Sigmoid colon (tissue), 7 donors: Measurements from ENCODE around the gene PABPN1. TPM values are rescaled to one million over a fixed set of nuclear protein-coding genes. Genes with fewer than 3 reads are reported as not detected.

Experiments
- DNase-seq: peaks from one replicate; pipeline ENCODE4 v3.0.0-alpha.2; 2019
- H3K27ac ChIP-seq, 4 donors: fragments of 200-600 bp; sonication (generic); one replicate each; pipeline ENCODE4 v1.5.1; 2016 to 2019; ENCODE audit warnings: mild to moderate bottlenecking in 1 of 4
- H3K27me3 ChIP-seq, 3 donors: fragments of 200-600 bp; sonication (generic); one replicate each; pipeline ENCODE4 v1.5.1; 2019; ENCODE audit warnings: mild to moderate bottlenecking in 1 of 3
- H3K36me3 ChIP-seq, 4 donors: fragments of 200-600 bp; sonication (generic); one replicate each; pipeline ENCODE4 v1.5.1; 2016 to 2019
- H3K4me1 ChIP-seq, 4 donors: fragments of 200-600 bp; sonication (generic); one replicate each; pipeline ENCODE4 v1.5.1; 2017 to 2019
- H3K4me3 ChIP-seq, 4 donors: fragments of 200-600 bp; sonication (generic); one replicate each; pipeline ENCODE4 v1.5.1; 2017 to 2019; ENCODE audit warnings: mild to moderate bottlenecking in 2 of 4, moderate library complexity in 1 of 4
- H3K9me3 ChIP-seq, 4 donors: fragments of 200-600 bp in 3 of 4; sonication (generic) in 3 of 4; one replicate each; pipeline versions ENCODE4 v1.5.1 to v1.6.1; 2013 to 2019
- CTCF ChIP-seq, 4 experiments: fragments of 450-650 bp in 3 of 4; fragments of 200-600 bp in 1 of 4; IDR thresholded peaks; one replicate each; pipeline ENCODE4 v1.5.1; 2016 to 2019; ENCODE audit warnings: antibody characterized with exemption in 4 of 4, mild to moderate bottlenecking in 3 of 4, moderate library complexity in 2 of 4
- EP300 ChIP-seq, 4 donors: sonication (generic); formaldehyde crosslinking; IDR thresholded peaks; one replicate each; pipeline ENCODE4 v1.6.1; 2017; ENCODE audit warnings: antibody characterized with exemption in 4 of 4
- POLR2A ChIP-seq, 2 donors: fragments of 450-650 bp; IDR thresholded peaks; one replicate each; pipeline ENCODE4 v1.6.1; 2016; ENCODE audit warnings: antibody characterized with exemption in 2 of 2, mild to moderate bottlenecking in 2 of 2, moderate library complexity in 2 of 2
- POLR2AphosphoS5 ChIP-seq, 4 donors: sonication (generic); formaldehyde crosslinking; IDR thresholded peaks; one replicate each; pipeline ENCODE4 v1.6.1; 2017; ENCODE audit warnings: antibody characterized with exemption in 4 of 4
- WGBS, 2 donors: extraction: QIAGEN DNeasy Blood & Tissue Kit; methylation state at CpG; one replicate each; pipeline ENCODE4 v1.1.7; 2013; 5-methylcytosine and 5-hydroxymethylcytosine counted together
- intact Hi-C: fragments of 100-400 bp; cut with DNase I; formaldehyde crosslinking; loops from one replicate; pipeline ENCODE4 v1.15.1; 2023
- polyA plus RNA-seq, 3 donors: library from polyadenylated mRNA; stranded (reverse); fragments of 200-250 nt; gene quantifications; one replicate each; pipeline ENCODE4 v1.2.3, GENCODE V29; 2013
- total RNA-seq, 4 donors: library from RNA; depleted of rRNA; stranded (reverse); fragments of >200 nt; gene quantifications; one replicate each; pipeline ENCODE4 v1.1.0, GENCODE V29; 2016
- donor health status: healthy with polysubstance abuse.
- donor health status: Bipolar disorder and iron deficiency.
- donor health status: healthy.

PABPN1 gene
- total and polyA plus RNA-seq, 7 donors, result 38.3 to 137 (median 69.1) TPM

- Histone ChIP-seq H3K9me3 (no peaks in the 10 kb centered on the region), H3K27me3 (no peaks in the 10 kb centered on the region), H3K4me1 (peaks cover 0 to 17% (median 10%) of the 10 kb centered on the region in 4 donors), H3K4me3 (no peak overlapping the region), H3K27ac (peak overlapping the region in 1 of 4 donors; percentile 28), H3K36me3 (peaks cover 0 to 21% (median 0%) of the 10 kb centered on the region in 4 donors)
- TF ChIP-seq CTCF (IDR thresholded peaks at IDR 0.05) (peak; percentile 63 to 90 (median 77)), EP300 (IDR thresholded peaks at IDR 0.05) (no peak)
- intact Hi-C loops, result loop anchor here (1.0 kb wide), 1 partner anchor 9 kb away; the partner anchor contains the start of gene HOMEZ
- no peak for DNase-seq
- WGBS, 2 donors, result 15 to 32% methylated on average over 24 of the region's 24 CpGs
Measured at GRCh38 chr14:23294734-23295561, 26.3 kb upstream of the PABPN1 start.

- H3K4me3 ChIP-seq, result no peak overlapping the region
- no peak for DNase-seq
- intact Hi-C loops, result no loop called here
- H3K9me3 ChIP-seq, result no peaks in the 10 kb centered on the region
- H3K27me3 ChIP-seq, result no peaks in the 10 kb centered on the region
- H3K27ac ChIP-seq, result no peak overlapping the region
- H3K4me1 ChIP-seq, result peaks cover 0 to 24% (median 19%) of the 10 kb centered on the region in 4 donors
- H3K36me3 ChIP-seq, result peaks cover 0 to 21% (median 0%) of the 10 kb centered on the region in 4 donors
- WGBS, 2 donors, result 95 to 96% methylated on average over 7 of the region's 7 CpGs
- no peak for TF ChIP-seq POLR2AphosphoS5 (IDR thresholded peaks at IDR 0.05)
- TF ChIP-seq EP300 (IDR thresholded peaks at IDR 0.05), result no peak
- TF ChIP-seq CTCF (IDR thresholded peaks at IDR 0.05), result no peak
Measured at GRCh38 chr14:23296012-23296777, 25.1 kb upstream of the PABPN1 start.

- H3K4me3 ChIP-seq, result no peak overlapping the region
- no peaks in the 10 kb centered on the region for H3K27me3 ChIP-seq
- TF ChIP-seq POLR2A (IDR thresholded peaks at IDR 0.05) (no peak), POLR2AphosphoS5 (IDR thresholded peaks at IDR 0.05) (no peak), CTCF (IDR thresholded peaks at IDR 0.05) (no peak), EP300 (IDR thresholded peaks at IDR 0.05) (no peak)
- intact Hi-C loops, result no loop called here
- peaks cover 0 to 21% (median 0%) of the 10 kb centered on the region in 4 donors for H3K36me3 ChIP-seq
- WGBS, 2 donors, result 90 to 91% methylated on average over 7 of the region's 7 CpGs
- H3K9me3 ChIP-seq, result no peaks in the 10 kb centered on the region
- peaks cover 0 to 24% (median 19%) of the 10 kb centered on the region in 4 donors for H3K4me1 ChIP-seq
- H3K27ac ChIP-seq, result no peak overlapping the region
- DNase-seq, result no peak
Measured at GRCh38 chr14:23297096-23297495, 24.2 kb upstream of the PABPN1 start.

- Histone ChIP-seq H3K4me1 (peaks cover 0 to 28% (median 21%) of the 10 kb centered on the region in 4 donors), H3K36me3 (peaks cover 0 to 21% (median 0%) of the 10 kb centered on the region in 4 donors), H3K27me3 (no peaks in the 10 kb centered on the region), H3K27ac (peak overlapping the region in 1 of 4 donors; percentile 99), H3K9me3 (no peaks in the 10 kb centered on the region), H3K4me3 (no peak overlapping the region)
- no peak for DNase-seq
- intact Hi-C loops, result no loop called here
- WGBS, 2 donors, result 95 to 97% methylated on average over 7 of the region's 7 CpGs
- no peak for TF ChIP-seq CTCF (IDR thresholded peaks at IDR 0.05)
- TF ChIP-seq POLR2AphosphoS5 (IDR thresholded peaks at IDR 0.05), result no peak
- no peak for TF ChIP-seq POLR2A (IDR thresholded peaks at IDR 0.05)
- TF ChIP-seq EP300 (IDR thresholded peaks at IDR 0.05), result no peak
Measured at GRCh38 chr14:23297611-23298277, 23.5 kb upstream of the PABPN1 start.
